ENCODE measurements around the gene PLD5.
"Not testable (repeated sequence)": the region's sequence is repeated elsewhere in the genome, so short reads cannot be mapped to it uniquely, and the experiment has no call there.

PLD5 gene

GRCh38 chr1:242314085-242314649 is 210.3 kb downstream of the PLD5 start:
- H3K9me2 ChIP-seq (ENCODE audit: low read depth, low read length); H3K79me2 ChIP-seq (ENCODE audit: insufficient read depth, low read length); H3K27ac ChIP-seq (ENCODE audit: low read depth, low read length, poor library complexity, severe bottlenecking); H3K36me3 ChIP-seq (ENCODE audit: insufficient read depth, low read length); H2AFZ ChIP-seq (ENCODE audit: low read length); H4K20me1 ChIP-seq (ENCODE audit: insufficient read depth, low read length); H3K4me1 ChIP-seq (ENCODE audit: insufficient read depth, low read length, severe bottlenecking); H3K9ac ChIP-seq (ENCODE audit: low read length); H3K4me2 ChIP-seq (ENCODE audit: low read length); H3F3A ChIP-seq (ENCODE audit: insufficient read depth, low read length); H3K27me3 ChIP-seq (ENCODE audit: insufficient read depth, low read length); H3K9me3 ChIP-seq (ENCODE audit: low read length); H3K4me3 ChIP-seq (ENCODE audit: low read depth, low read length, poor library complexity, severe bottlenecking): not testable (repeated sequence)

- H3F3A ChIP-seq (ENCODE audit: insufficient read depth, low read length); H3K27me3 ChIP-seq (ENCODE audit: insufficient read depth, low read length); H3K4me3 ChIP-seq (ENCODE audit: low read depth, low read length, poor library complexity, severe bottlenecking); H3K4me1 ChIP-seq (ENCODE audit: insufficient read depth, low read length, severe bottlenecking); H3K36me3 ChIP-seq (ENCODE audit: insufficient read depth, low read length); H4K20me1 ChIP-seq (ENCODE audit: insufficient read depth, low read length); H3K4me2 ChIP-seq (ENCODE audit: low read length); H3K9me2 ChIP-seq (ENCODE audit: low read depth, low read length); H2AFZ ChIP-seq (ENCODE audit: low read length); H3K27ac ChIP-seq (ENCODE audit: low read depth, low read length, poor library complexity, severe bottlenecking); H3K9me3 ChIP-seq (ENCODE audit: low read length); H3K9ac ChIP-seq (ENCODE audit: low read length); H3K79me2 ChIP-seq (ENCODE audit: insufficient read depth, low read length): not testable (repeated sequence)
Measured at GRCh38 chr1:242308681-242309080, 215.8 kb downstream of the PLD5 start.

GRCh38 chr1:242293781-242294180 is 230.7 kb downstream of the PLD5 start:
- H3K79me2 ChIP-seq (ENCODE audit: insufficient read depth, low read length); H3K9ac ChIP-seq (ENCODE audit: low read length); H3K4me3 ChIP-seq (ENCODE audit: low read depth, low read length, poor library complexity, severe bottlenecking); H3K36me3 ChIP-seq (ENCODE audit: insufficient read depth, low read length); H3K4me2 ChIP-seq (ENCODE audit: low read length); H3F3A ChIP-seq (ENCODE audit: insufficient read depth, low read length); H3K9me2 ChIP-seq (ENCODE audit: low read depth, low read length); H3K27me3 ChIP-seq (ENCODE audit: insufficient read depth, low read length); H3K27ac ChIP-seq (ENCODE audit: low read depth, low read length, poor library complexity, severe bottlenecking); H4K20me1 ChIP-seq (ENCODE audit: insufficient read depth, low read length); H3K9me3 ChIP-seq (ENCODE audit: low read length); H3K4me1 ChIP-seq (ENCODE audit: insufficient read depth, low read length, severe bottlenecking); H2AFZ ChIP-seq (ENCODE audit: low read length): not testable (repeated sequence)

GRCh38 chr1:242288067-242288466 is 236.4 kb downstream of the PLD5 start:
- not testable (repeated sequence) for H4K20me1 ChIP-seq (ENCODE audit: insufficient read depth, low read length)

GRCh38 chr1:242282758-242283485 is 241.6 kb downstream of the PLD5 start:
- H3K79me2 ChIP-seq (ENCODE audit: insufficient read depth, low read length); H3K4me1 ChIP-seq (ENCODE audit: insufficient read depth, low read length, severe bottlenecking); H3K9me2 ChIP-seq (ENCODE audit: low read depth, low read length); H4K20me1 ChIP-seq (ENCODE audit: insufficient read depth, low read length); H3K4me2 ChIP-seq (ENCODE audit: low read length); H3K9ac ChIP-seq (ENCODE audit: low read length); H3K36me3 ChIP-seq (ENCODE audit: insufficient read depth, low read length); H3K27ac ChIP-seq (ENCODE audit: low read depth, low read length, poor library complexity, severe bottlenecking); H3K9me3 ChIP-seq (ENCODE audit: low read length); H3F3A ChIP-seq (ENCODE audit: insufficient read depth, low read length); H3K27me3 ChIP-seq (ENCODE audit: insufficient read depth, low read length); H2AFZ ChIP-seq (ENCODE audit: low read length); H3K4me3 ChIP-seq (ENCODE audit: low read depth, low read length, poor library complexity, severe bottlenecking): not testable (repeated sequence)

More at GRCh38 chr1:242288067-242288466, 236.4 kb downstream of the PLD5 start:
- not testable (repeated sequence) for H2AFZ ChIP-seq (ENCODE audit: low read length); H3K4me3 ChIP-seq (ENCODE audit: low read depth, low read length, poor library complexity, severe bottlenecking); H3K9me2 ChIP-seq (ENCODE audit: low read depth, low read length); H3F3A ChIP-seq (ENCODE audit: insufficient read depth, low read length); H3K9me3 ChIP-seq (ENCODE audit: low read length); H3K79me2 ChIP-seq (ENCODE audit: insufficient read depth, low read length); H3K4me2 ChIP-seq (ENCODE audit: low read length); H3K27ac ChIP-seq (ENCODE audit: low read depth, low read length, poor library complexity, severe bottlenecking); H3K27me3 ChIP-seq (ENCODE audit: insufficient read depth, low read length); H3K9ac ChIP-seq (ENCODE audit: low read length); H3K4me1 ChIP-seq (ENCODE audit: insufficient read depth, low read length, severe bottlenecking); H3K36me3 ChIP-seq (ENCODE audit: insufficient read depth, low read length)

- not testable (repeated sequence) for H3K4me3 ChIP-seq (ENCODE audit: low read depth, low read length, poor library complexity, severe bottlenecking); H3K4me2 ChIP-seq (ENCODE audit: low read length); H3K9ac ChIP-seq (ENCODE audit: low read length); H3K79me2 ChIP-seq (ENCODE audit: insufficient read depth, low read length); H2AFZ ChIP-seq (ENCODE audit: low read length); H4K20me1 ChIP-seq (ENCODE audit: insufficient read depth, low read length); H3K9me2 ChIP-seq (ENCODE audit: low read depth, low read length); H3F3A ChIP-seq (ENCODE audit: insufficient read depth, low read length); H3K4me1 ChIP-seq (ENCODE audit: insufficient read depth, low read length, severe bottlenecking); H3K27ac ChIP-seq (ENCODE audit: low read depth, low read length, poor library complexity, severe bottlenecking); H3K27me3 ChIP-seq (ENCODE audit: insufficient read depth, low read length); H3K9me3 ChIP-seq (ENCODE audit: low read length); H3K36me3 ChIP-seq (ENCODE audit: insufficient read depth, low read length)
Measured at GRCh38 chr1:242278406-242278805, 246.1 kb downstream of the PLD5 start.

GRCh38 chr1:242276769-242277168 is 247.7 kb downstream of the PLD5 start:
- not testable (repeated sequence) for H3K36me3 ChIP-seq (ENCODE audit: insufficient read depth, low read length); H3F3A ChIP-seq (ENCODE audit: insufficient read depth, low read length)

GRCh38 chr1:242267004-242267403 is 257.5 kb downstream of the PLD5 start:
- not testable (repeated sequence) for H3F3A ChIP-seq (ENCODE audit: insufficient read depth, low read length); H3K36me3 ChIP-seq (ENCODE audit: insufficient read depth, low read length); H3K9me3 ChIP-seq (ENCODE audit: low read length); H2AFZ ChIP-seq (ENCODE audit: low read length); H3K4me1 ChIP-seq (ENCODE audit: insufficient read depth, low read length, severe bottlenecking); H3K9me2 ChIP-seq (ENCODE audit: low read depth, low read length); H3K4me2 ChIP-seq (ENCODE audit: low read length); H3K27ac ChIP-seq (ENCODE audit: low read depth, low read length, poor library complexity, severe bottlenecking); H3K4me3 ChIP-seq (ENCODE audit: low read depth, low read length, poor library complexity, severe bottlenecking); H3K27me3 ChIP-seq (ENCODE audit: insufficient read depth, low read length); H3K79me2 ChIP-seq (ENCODE audit: insufficient read depth, low read length); H4K20me1 ChIP-seq (ENCODE audit: insufficient read depth, low read length); H3K9ac ChIP-seq (ENCODE audit: low read length)

More at GRCh38 chr1:242276769-242277168, 247.7 kb downstream of the PLD5 start:
- not testable (repeated sequence) for H3K9me3 ChIP-seq (ENCODE audit: low read length); H3K9ac ChIP-seq (ENCODE audit: low read length); H3K4me1 ChIP-seq (ENCODE audit: insufficient read depth, low read length, severe bottlenecking); H3K27ac ChIP-seq (ENCODE audit: low read depth, low read length, poor library complexity, severe bottlenecking); H3K4me3 ChIP-seq (ENCODE audit: low read depth, low read length, poor library complexity, severe bottlenecking); H3K4me2 ChIP-seq (ENCODE audit: low read length); H3K79me2 ChIP-seq (ENCODE audit: insufficient read depth, low read length); H3K27me3 ChIP-seq (ENCODE audit: insufficient read depth, low read length); H4K20me1 ChIP-seq (ENCODE audit: insufficient read depth, low read length); H3K9me2 ChIP-seq (ENCODE audit: low read depth, low read length); H2AFZ ChIP-seq (ENCODE audit: low read length)

Measured in OCI-LY1 (cell line).